ENCODE data around the gene ELAPOR1. TPM values are rescaled to one million over a fixed set of nuclear protein-coding genes. Genes with fewer than 3 reads are reported as not detected.

ELAPOR1 gene
- total RNA-seq, 2 donors from 2014 or later = 1.4 to 4.0 TPM

GRCh38 chr1:109158433-109158832 lies 44.5 kb downstream of the ELAPOR1 start:
- H3K27me3 Mint-ChIP-seq = no peaks in the 10 kb centered on the region
- H3K27ac Mint-ChIP-seq = no peak overlapping the region
- DNase-seq (ENCODE audit: low spot score) = no peak
- H3K4me3 Mint-ChIP-seq = no peak overlapping the region
- H3K36me3 Mint-ChIP-seq = no peaks in the 10 kb centered on the region
- peaks cover 18 to 21% of the 10 kb centered on the region in 2 donors for H3K4me1 Mint-ChIP-seq (ENCODE audit: low read depth in 2 of 2)
- ATAC-seq = no peak
- H3K9me3 Mint-ChIP-seq = no peaks in the 10 kb centered on the region

DNA sequence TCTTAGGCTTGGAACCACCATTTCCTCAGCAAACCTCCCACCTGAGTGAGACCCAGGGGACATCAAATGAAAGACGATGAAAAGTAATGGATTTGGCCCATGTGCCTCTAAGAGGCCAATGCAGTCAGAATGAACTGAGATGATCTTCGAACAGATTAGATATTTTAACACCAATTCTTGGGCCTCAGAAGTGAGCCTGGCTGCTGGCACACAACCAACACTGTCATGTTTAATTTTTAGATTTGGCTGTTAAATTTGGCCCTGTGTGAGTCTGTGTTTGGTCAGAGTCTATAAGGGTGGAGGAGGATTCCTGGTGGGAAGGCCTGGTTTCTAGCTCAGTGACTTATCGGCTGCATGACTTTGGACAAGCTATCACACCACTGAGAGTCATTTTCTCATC lies 45.4 kb downstream of the ELAPOR1 start:
- no peak for DNase-seq (ENCODE audit: low spot score)
- H3K27me3 Mint-ChIP-seq = no peaks in the 10 kb centered on the region
- H3K4me1 Mint-ChIP-seq (ENCODE audit: low read depth in 2 of 2) = peaks cover 22 to 25% of the 10 kb centered on the region in 2 donors
- ATAC-seq = no peak
- H3K4me3 Mint-ChIP-seq = no peak overlapping the region
- no peaks in the 10 kb centered on the region for H3K9me3 Mint-ChIP-seq
- H3K27ac Mint-ChIP-seq = no peak overlapping the region
- H3K36me3 Mint-ChIP-seq = no peaks in the 10 kb centered on the region

- Mint-ChIP-seq H3K9me3 (no peaks in the 10 kb centered on the region), H3K4me1 (ENCODE audit: low read depth in 2 of 2) (peaks cover 22 to 25% of the 10 kb centered on the region in 2 donors), H3K4me3 (no peak overlapping the region), H3K27me3 (no peaks in the 10 kb centered on the region), H3K36me3 (no peaks in the 10 kb centered on the region), H3K27ac (no peak overlapping the region)
- ATAC-seq (no peak), DNase-seq (ENCODE audit: low spot score) (no peak)
These were observed 46.3 kb downstream of the ELAPOR1 start for GRCh38 chr1:109160071-109160840.

- H3K27ac Mint-ChIP-seq = peak overlapping the region; percentile 65 to 80
- peaks cover 22 to 25% of the 10 kb centered on the region in 2 donors for H3K4me1 Mint-ChIP-seq (ENCODE audit: low read depth in 2 of 2)
- H3K4me3 Mint-ChIP-seq = peak overlapping the region; percentile 89
- no peaks in the 10 kb centered on the region for H3K36me3 Mint-ChIP-seq
- ATAC-seq (peak; percentile 92 to 96), DNase-seq (ENCODE audit: low spot score) (peak; percentile 79)
- H3K9me3 Mint-ChIP-seq = no peaks in the 10 kb centered on the region
- H3K27me3 Mint-ChIP-seq = no peaks in the 10 kb centered on the region
These were observed 48.1 kb downstream of the ELAPOR1 start for GRCh38 chr1:109161858-109162606.

DNA sequence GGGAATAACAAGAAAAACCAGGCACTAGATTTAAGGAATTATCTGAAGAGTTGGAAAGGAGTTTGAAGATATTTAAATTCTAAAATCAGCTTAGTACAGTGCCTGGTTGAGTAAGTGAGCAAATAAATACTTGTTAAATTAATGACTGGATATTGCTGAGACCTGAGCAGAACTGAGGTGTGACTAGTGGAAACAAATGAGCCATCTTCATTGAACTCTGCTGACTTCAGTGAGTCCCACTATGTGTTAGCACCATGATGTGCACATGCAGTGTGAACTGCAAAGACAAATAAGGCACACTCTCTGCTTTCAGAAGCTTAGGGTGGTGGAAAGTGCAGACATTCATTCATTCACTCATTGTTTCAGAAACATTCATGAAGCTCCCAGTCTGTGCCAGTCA lies 48.7 kb downstream of the ELAPOR1 start:
- Mint-ChIP-seq H3K27ac (peak overlapping the region; percentile 65 to 80), H3K9me3 (no peaks in the 10 kb centered on the region), H3K27me3 (no peaks in the 10 kb centered on the region), H3K4me3 (peak overlapping the region; percentile 89), H3K36me3 (no peaks in the 10 kb centered on the region), H3K4me1 (ENCODE audit: low read depth in 2 of 2) (peaks cover 22 to 25% of the 10 kb centered on the region in 2 donors)
- DNase-seq (ENCODE audit: low spot score) (no peak), ATAC-seq (peak; percentile 66 to 68)

DNA sequence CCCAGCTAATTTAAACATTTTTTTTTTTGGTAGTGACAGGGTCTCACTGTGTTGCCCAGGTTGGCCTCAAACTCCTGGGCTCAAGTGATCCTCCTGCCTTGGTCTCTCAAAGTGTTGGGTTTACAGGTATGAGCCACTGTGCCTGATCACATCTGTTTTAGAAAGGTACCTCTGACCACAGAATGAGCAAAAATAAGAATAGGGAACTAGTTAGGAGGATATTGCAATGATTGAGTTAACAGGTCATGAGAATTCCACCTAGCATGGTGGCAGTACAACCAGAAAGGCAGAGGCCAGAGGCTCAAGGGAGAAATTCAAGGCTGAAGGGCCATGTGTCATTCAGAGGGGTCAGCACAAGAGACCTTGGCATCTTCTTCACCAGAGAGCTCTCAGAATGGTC lies 49.6 kb downstream of the ELAPOR1 start:
- H3K27me3 Mint-ChIP-seq = peaks cover 6% of the 10 kb centered on the region in 2 donors
- ATAC-seq = no peak
- peak overlapping the region in 1 of 2 donors; percentile 80 for H3K27ac Mint-ChIP-seq
- H3K4me1 Mint-ChIP-seq (ENCODE audit: low read depth in 2 of 2) = peaks cover 22 to 25% of the 10 kb centered on the region in 2 donors
- no peak for DNase-seq (ENCODE audit: low spot score)
- no peaks in the 10 kb centered on the region for H3K36me3 Mint-ChIP-seq
- no peaks in the 10 kb centered on the region for H3K9me3 Mint-ChIP-seq
- H3K4me3 Mint-ChIP-seq = no peak overlapping the region

Other genes starting within 250 kb of the ELAPOR1 start
- 10 to 100 TPM in 1 of 2 donors, 1 to 10 TPM in 1; 7.7 to 25.0 TPM for gene GPSM2, start 237.1 kb upstream of the ELAPOR1 start, total RNA-seq
- gene CLCC1, start 150.6 kb upstream of the ELAPOR1 start, total RNA-seq = 10 to 100 TPM; 15.5 to 17.0 TPM
- 10 to 100 TPM; 15.1 to 16.1 TPM for gene WDR47, start 72.0 kb upstream of the ELAPOR1 start, total RNA-seq
- gene TAF13, start 38.1 kb upstream of the ELAPOR1 start, total RNA-seq = 10 to 100 TPM; 28.1 to 42.3 TPM
- 10 to 100 TPM; 40.8 to 53.8 TPM for gene TMEM167B, start 23.4 kb upstream of the ELAPOR1 start, total RNA-seq
- 100 to 1,000 TPM; 178 to 205 TPM for gene SARS1, start 99.8 kb downstream of the ELAPOR1 start, total RNA-seq
- gene CELSR2, start 135.4 kb downstream of the ELAPOR1 start, total RNA-seq = 1 to 10 TPM; 1.5 to 2.6 TPM
- 10 to 100 TPM in 1 of 2 donors, 1 to 10 TPM in 1; 4.7 to 16.2 TPM for gene PSRC1, start 169.0 kb downstream of the ELAPOR1 start, total RNA-seq
- gene MYBPHL, start 192.9 kb downstream of the ELAPOR1 start, total RNA-seq = not detected

Data from natural killer cell treated with Interleukin-12 subunit alpha and Interleukin-12 subunit beta and Interleukin-15 and Interleukin-18, amount 100 ng/mL, for 72 hours (primary cell).